HepG2 (cell line): ENCODE measurements around the gene PACS1. TPM values are rescaled to one million over a fixed set of nuclear protein-coding genes. Genes with fewer than 3 reads are reported as not detected.
A peak's percentile ranks its signal among the peaks of the same experiment; 100 is the strongest.

Source experiments
- AGO2 ChIP-seq: fragments of 200-400 bp; formaldehyde crosslinking; optimal IDR thresholded peaks from 2 replicates; pipeline ENCODE3; 2017; ENCODE audit warnings: mild to moderate bottlenecking, low read depth, low read length, moderate library complexity
- CBFB ChIP-seq: sonication (generic); formaldehyde crosslinking; IDR thresholded peaks from 2 replicates; pipeline ENCODE4 v1.4.0; 2020; ENCODE audit warnings: missing genetic modification reagents
- CCAR2 ChIP-seq: fragments of 200-400 bp; formaldehyde crosslinking; optimal IDR thresholded peaks from 2 replicates; pipeline ENCODE3; 2018; ENCODE audit warnings: low read depth, mild to moderate bottlenecking, low read length, moderate library complexity
- CHCHD3 ChIP-seq: sonication (generic); formaldehyde crosslinking; IDR thresholded peaks from 2 replicates; pipeline ENCODE4 v1.8.0; 2022; ENCODE audit warnings: mild to moderate bottlenecking, missing genetic modification reagents, moderate library complexity
- ERF ChIP-seq: IDR thresholded peaks from 2 replicates; pipeline ENCODE4 v1.6.1; 2018; ENCODE audit warnings: missing biosample characterization, missing genetic modification reagents
- HDAC6 ChIP-seq: fragments of 200-600 bp; sonication (generic); IDR thresholded peaks from 2 replicates; pipeline ENCODE4 v1.7.0; 2017; ENCODE audit warnings: mild to moderate bottlenecking, antibody characterized with exemption, low read length, low read depth
- MZF1 ChIP-seq: sonication (generic); formaldehyde crosslinking; IDR thresholded peaks from 2 replicates; pipeline ENCODE4 v1.8.1; 2023; ENCODE audit warnings: mild to moderate bottlenecking, missing genetic modification reagents, borderline replicate concordance
- ZBED4 ChIP-seq: sonication (generic); formaldehyde crosslinking; IDR thresholded peaks from 2 replicates; pipeline ENCODE4 v1.4.0; 2020; ENCODE audit warnings: missing genetic modification reagents, borderline replicate concordance
- ZFP90 ChIP-seq: sonication (generic); formaldehyde crosslinking; IDR thresholded peaks from 2 replicates; pipeline ENCODE4 v1.8.0; 2022; ENCODE audit warnings: missing genetic modification reagents, mild to moderate bottlenecking, inconsistent platforms, borderline replicate concordance
- ZNF777 ChIP-seq: sonication (generic); formaldehyde crosslinking; IDR thresholded peaks from 2 replicates; pipeline ENCODE4 v1.4.0; 2020; ENCODE audit warnings: missing genetic modification reagents
- polyA plus RNA-seq, 8 experiments: library from polyadenylated mRNA; depleted of rRNA in 3 of 8; stranded (reverse) in 7 of 8; unstranded in 1 of 8; fragments of >200 nt; fragmentation: Illumina TruSeq in 4 of 8; extraction: Trizol in 4 of 8; gene quantifications; 2 replicates each; pipeline versions ENCODE4 v1.2.1 to v1.2.3, GENCODE V29; 2011 to 2016; ENCODE audit warnings: low read depth in 4 of 8, missing spikeins in 1 of 8, mixed read lengths in 1 of 8; ENCODE audit not compliant: insufficient read depth in 1 of 8
- total RNA-seq, 5 experiments: library from RNA; depleted of rRNA; stranded (reverse); fragments of >200 nt; fragmentation: Illumina TruSeq; extraction: Trizol; gene quantifications; 2 replicates each; pipeline ENCODE4 v1.2.3, GENCODE V29; 2016; ENCODE audit warnings: low read depth in 1 of 5
- TF ChIP-seq, protein P1 (sequence below): sonication (generic); formaldehyde crosslinking; IDR thresholded peaks from 2 replicates; pipeline ENCODE4 v1.5.0; 2020; ENCODE audit warnings: mild to moderate bottlenecking, missing genetic modification reagents
- TF ChIP-seq, protein P2 (sequence below): sonication (generic); formaldehyde crosslinking; IDR thresholded peaks from 2 replicates; pipeline ENCODE4 v1.4.0; 2020; ENCODE audit warnings: missing genetic modification reagents, borderline replicate concordance
- TF ChIP-seq, protein P3 (sequence below): fragments of 450-650 bp; IDR thresholded peaks from 2 replicates; pipeline ENCODE4 v1.6.1; 2017; ENCODE audit warnings: mild to moderate bottlenecking

The PACS1 gene
- total and polyA plus RNA-seq, 2 of the 13 experiments (the other 11 are each of a cell fraction or from before 2014, with no cell fraction given) = 7.6 to 8.6 TPM

GRCh38 chr11:66282468-66283455 lies 212.7 kb downstream of the PACS1 start (continued):
- TF ChIP-seq AGO2 (peak; percentile 94), CBFB (CRISPR knock-in tag) (peak; percentile 77), ZNF777 (no peak), CHCHD3 (CRISPR knock-in tag) (no peak), HDAC6 (no peak), ZBED4 (no peak), CCAR2 (no peak), MZF1 (CRISPR knock-in tag) (no peak), ZFP90 (CRISPR knock-in tag) (no peak), ERF (peak; percentile 63; the same call in 1 of the 2 replicates)
- TF ChIP-seq, protein P1, sequence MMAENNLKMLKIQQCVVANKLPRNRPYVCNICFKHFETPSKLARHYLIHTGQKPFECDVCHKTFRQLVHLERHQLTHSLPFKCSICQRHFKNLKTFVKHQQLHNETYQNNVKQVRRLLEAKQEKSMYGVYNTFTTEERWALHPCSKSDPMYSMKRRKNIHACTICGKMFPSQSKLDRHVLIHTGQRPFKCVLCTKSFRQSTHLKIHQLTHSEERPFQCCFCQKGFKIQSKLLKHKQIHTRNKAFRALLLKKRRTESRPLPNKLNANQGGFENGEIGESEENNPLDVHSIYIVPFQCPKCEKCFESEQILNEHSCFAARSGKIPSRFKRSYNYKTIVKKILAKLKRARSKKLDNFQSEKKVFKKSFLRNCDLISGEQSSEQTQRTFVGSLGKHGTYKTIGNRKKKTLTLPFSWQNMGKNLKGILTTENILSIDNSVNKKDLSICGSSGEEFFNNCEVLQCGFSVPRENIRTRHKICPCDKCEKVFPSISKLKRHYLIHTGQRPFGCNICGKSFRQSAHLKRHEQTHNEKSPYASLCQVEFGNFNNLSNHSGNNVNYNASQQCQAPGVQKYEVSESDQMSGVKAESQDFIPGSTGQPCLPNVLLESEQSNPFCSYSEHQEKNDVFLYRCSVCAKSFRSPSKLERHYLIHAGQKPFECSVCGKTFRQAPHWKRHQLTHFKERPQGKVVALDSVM (CRISPR knock-in tag) = no peak
- TF ChIP-seq, protein P2, sequence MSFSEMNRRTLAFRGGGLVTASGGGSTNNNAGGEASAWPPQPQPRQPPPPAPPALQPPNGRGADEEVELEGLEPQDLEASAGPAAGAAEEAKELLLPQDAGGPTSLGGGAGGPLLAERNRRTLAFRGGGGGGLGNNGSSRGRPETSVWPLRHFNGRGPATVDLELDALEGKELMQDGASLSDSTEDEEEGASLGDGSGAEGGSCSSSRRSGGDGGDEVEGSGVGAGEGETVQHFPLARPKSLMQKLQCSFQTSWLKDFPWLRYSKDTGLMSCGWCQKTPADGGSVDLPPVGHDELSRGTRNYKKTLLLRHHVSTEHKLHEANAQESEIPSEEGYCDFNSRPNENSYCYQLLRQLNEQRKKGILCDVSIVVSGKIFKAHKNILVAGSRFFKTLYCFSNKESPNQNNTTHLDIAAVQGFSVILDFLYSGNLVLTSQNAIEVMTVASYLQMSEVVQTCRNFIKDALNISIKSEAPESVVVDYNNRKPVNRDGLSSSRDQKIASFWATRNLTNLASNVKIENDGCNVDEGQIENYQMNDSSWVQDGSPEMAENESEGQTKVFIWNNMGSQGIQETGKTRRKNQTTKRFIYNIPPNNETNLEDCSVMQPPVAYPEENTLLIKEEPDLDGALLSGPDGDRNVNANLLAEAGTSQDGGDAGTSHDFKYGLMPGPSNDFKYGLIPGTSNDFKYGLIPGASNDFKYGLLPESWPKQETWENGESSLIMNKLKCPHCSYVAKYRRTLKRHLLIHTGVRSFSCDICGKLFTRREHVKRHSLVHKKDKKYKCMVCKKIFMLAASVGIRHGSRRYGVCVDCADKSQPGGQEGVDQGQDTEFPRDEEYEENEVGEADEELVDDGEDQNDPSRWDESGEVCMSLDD (CRISPR knock-in tag) = no peak
- TF ChIP-seq, protein P3, sequence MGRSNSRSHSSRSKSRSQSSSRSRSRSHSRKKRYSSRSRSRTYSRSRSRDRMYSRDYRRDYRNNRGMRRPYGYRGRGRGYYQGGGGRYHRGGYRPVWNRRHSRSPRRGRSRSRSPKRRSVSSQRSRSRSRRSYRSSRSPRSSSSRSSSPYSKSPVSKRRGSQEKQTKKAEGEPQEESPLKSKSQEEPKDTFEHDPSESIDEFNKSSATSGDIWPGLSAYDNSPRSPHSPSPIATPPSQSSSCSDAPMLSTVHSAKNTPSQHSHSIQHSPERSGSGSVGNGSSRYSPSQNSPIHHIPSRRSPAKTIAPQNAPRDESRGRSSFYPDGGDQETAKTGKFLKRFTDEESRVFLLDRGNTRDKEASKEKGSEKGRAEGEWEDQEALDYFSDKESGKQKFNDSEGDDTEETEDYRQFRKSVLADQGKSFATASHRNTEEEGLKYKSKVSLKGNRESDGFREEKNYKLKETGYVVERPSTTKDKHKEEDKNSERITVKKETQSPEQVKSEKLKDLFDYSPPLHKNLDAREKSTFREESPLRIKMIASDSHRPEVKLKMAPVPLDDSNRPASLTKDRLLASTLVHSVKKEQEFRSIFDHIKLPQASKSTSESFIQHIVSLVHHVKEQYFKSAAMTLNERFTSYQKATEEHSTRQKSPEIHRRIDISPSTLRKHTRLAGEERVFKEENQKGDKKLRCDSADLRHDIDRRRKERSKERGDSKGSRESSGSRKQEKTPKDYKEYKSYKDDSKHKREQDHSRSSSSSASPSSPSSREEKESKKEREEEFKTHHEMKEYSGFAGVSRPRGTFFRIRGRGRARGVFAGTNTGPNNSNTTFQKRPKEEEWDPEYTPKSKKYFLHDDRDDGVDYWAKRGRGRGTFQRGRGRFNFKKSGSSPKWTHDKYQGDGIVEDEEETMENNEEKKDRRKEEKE = no peak
